ENCODE data around the gene LMNTD2.
A peak's percentile ranks its signal among the peaks of the same experiment; 100 is the strongest.

The LMNTD2 gene

GRCh38 chr11:569158-569885 is 8.8 kb upstream of the LMNTD2 start:
- Histone ChIP-seq H2BK120ac (ENCODE audit: low read depth, low read length) (peak overlapping the region; percentile 96), H3K4me2 (ENCODE audit: low read length, poor library complexity, severe bottlenecking) (peak overlapping the region; percentile 82), H3K4me1 (ENCODE audit: control insufficient read depth, insufficient read depth, low read depth, low read length) (peaks cover 37% of the 10 kb centered on the region), H3K79me1 (replicated peaks; ENCODE audit: low read length, poor library complexity, severe bottlenecking) (peaks cover 13% of the 10 kb centered on the region), H3K27me3 (ENCODE audit: control insufficient read depth in 1 of 2, insufficient read depth in 1 of 2, low read length in 2 of 2) (peaks cover 0 to 7% of the 10 kb centered on the region in 2 experiments), H2BK15ac (ENCODE audit: low read depth, poor library complexity, severe bottlenecking) (peak overlapping the region; percentile 65), H3K4me3 (ENCODE audit: insufficient read depth in 1 of 2, low read depth in 1 of 2, low read length in 2 of 2) (peak overlapping the region; percentile 80 to 87), H2AK5ac (ENCODE audit: low read length, severe bottlenecking) (peak overlapping the region; percentile 69), H3K9ac (ENCODE audit: low read length) (peak overlapping the region; percentile 83), H2AFZ (ENCODE audit: low read depth, low read length) (peak overlapping the region; percentile 19), H3K36me3 (ENCODE audit: control insufficient read depth in 1 of 2, insufficient read depth in 2 of 2, low read depth in 1 of 2, low read length in 2 of 2) (peaks cover 0 to 17% of the 10 kb centered on the region in 2 experiments), H3K9me3 (ENCODE audit: control insufficient read depth, low read length) (no peaks in the 10 kb centered on the region), H3K23ac (ENCODE audit: low read length in 2 of 2) (peak overlapping the region in 1 of 2 experiments; percentile 7), H3K27ac (ENCODE audit: low read length, poor library complexity, severe bottlenecking) (no peak overlapping the region), H3K14ac (ENCODE audit: low read length in 2 of 2) (peak overlapping the region in 1 of 2 experiments; percentile 43), H4K8ac (ENCODE audit: low read length) (peak overlapping the region; percentile 79), H4K91ac (ENCODE audit: low read length) (peak overlapping the region; percentile 85), H3K18ac (ENCODE audit: low read depth in 1 of 2, low read length in 2 of 2) (peak overlapping the region; percentile 85 to 91), H2BK5ac (ENCODE audit: low read depth, low read length, poor library complexity, severe bottlenecking) (peak overlapping the region; percentile 33), H3K4ac (ENCODE audit: low read depth in 1 of 2, low read length in 2 of 2) (peak overlapping the region; percentile 81 to 85), H2BK12ac (ENCODE audit: low read length in 2 of 2) (peak overlapping the region; percentile 23 to 81)
- WGBS, result 64% methylated on average over 36 of the region's 36 CpGs
- DNase-seq, result no peak

- Histone ChIP-seq H2BK12ac (ENCODE audit: low read length in 2 of 2) (peak overlapping the region; percentile 23 to 38), H2BK120ac (ENCODE audit: low read depth, low read length) (peak overlapping the region; percentile 96), H3K36me3 (ENCODE audit: control insufficient read depth in 1 of 2, insufficient read depth in 2 of 2, low read depth in 1 of 2, low read length in 2 of 2) (peaks cover 0 to 25% of the 10 kb centered on the region in 2 experiments), H3K27me3 (ENCODE audit: control insufficient read depth in 1 of 2, insufficient read depth in 1 of 2, low read length in 2 of 2) (peaks cover 0 to 12% of the 10 kb centered on the region in 2 experiments), H3K23ac (ENCODE audit: low read length in 2 of 2) (peak overlapping the region; percentile 7 to 29), H4K8ac (ENCODE audit: low read length) (peak overlapping the region; percentile 79), H2BK15ac (ENCODE audit: low read depth, poor library complexity, severe bottlenecking) (peak overlapping the region; percentile 100), H2BK5ac (ENCODE audit: low read depth, low read length, poor library complexity, severe bottlenecking) (peak overlapping the region; percentile 33), H3K14ac (ENCODE audit: low read length in 2 of 2) (peak overlapping the region in 1 of 2 experiments; percentile 43), H3K18ac (ENCODE audit: low read depth in 1 of 2, low read length in 2 of 2) (peak overlapping the region; percentile 91 to 96), H3K9ac (ENCODE audit: low read length) (peak overlapping the region; percentile 83), H3K79me1 (replicated peaks; ENCODE audit: low read length, poor library complexity, severe bottlenecking) (peaks cover 16% of the 10 kb centered on the region), H3K4me1 (ENCODE audit: control insufficient read depth, insufficient read depth, low read depth, low read length) (peaks cover 45% of the 10 kb centered on the region), H3K27ac (ENCODE audit: low read length, poor library complexity, severe bottlenecking) (no peak overlapping the region), H3K4me3 (ENCODE audit: insufficient read depth in 1 of 2, low read depth in 1 of 2, low read length in 2 of 2) (peak overlapping the region; percentile 80 to 87), H2AK5ac (ENCODE audit: low read length, severe bottlenecking) (peak overlapping the region; percentile 69), H3K4ac (ENCODE audit: low read depth in 1 of 2, low read length in 2 of 2) (peak overlapping the region; percentile 81 to 85), H3K4me2 (ENCODE audit: low read length, poor library complexity, severe bottlenecking) (peak overlapping the region; percentile 96), H3K9me3 (ENCODE audit: control insufficient read depth, low read length) (no peaks in the 10 kb centered on the region), H4K91ac (ENCODE audit: low read length) (peak overlapping the region; percentile 85), H2AFZ (ENCODE audit: low read depth, low read length) (peak overlapping the region; percentile 83)
- WGBS, result 1% methylated on average over 71 of the region's 123 CpGs
- DNase-seq, result peak; percentile 87
Measured at GRCh38 chr11:568306-569157, 8.0 kb upstream of the LMNTD2 start.

GRCh38 chr11:567629-568292 is 7.2 kb upstream of the LMNTD2 start:
- no peak for DNase-seq
- 43% methylated on average over 20 of the region's 41 CpGs for WGBS
- H4K8ac ChIP-seq (ENCODE audit: low read length), result peak overlapping the region; percentile 27

More at GRCh38 chr11:567629-568292, 7.2 kb upstream of the LMNTD2 start:
- Histone ChIP-seq H3K27me3 (ENCODE audit: control insufficient read depth in 1 of 2, insufficient read depth in 1 of 2, low read length in 2 of 2) (peaks cover 0 to 17% of the 10 kb centered on the region in 2 experiments), H3K9me3 (ENCODE audit: control insufficient read depth, low read length) (no peaks in the 10 kb centered on the region), H2BK5ac (ENCODE audit: low read depth, low read length, poor library complexity, severe bottlenecking) (no peak overlapping the region), H2BK120ac (ENCODE audit: low read depth, low read length) (peak overlapping the region; percentile 68), H2AK5ac (ENCODE audit: low read length, severe bottlenecking) (no peak overlapping the region), H3K14ac (ENCODE audit: low read length in 2 of 2) (peak overlapping the region in 1 of 2 experiments; percentile 80), H3K4me3 (ENCODE audit: insufficient read depth in 1 of 2, low read depth in 1 of 2, low read length in 2 of 2) (peak overlapping the region; percentile 80 to 87), H3K4ac (ENCODE audit: low read depth in 1 of 2, low read length in 2 of 2) (peak overlapping the region in 1 of 2 experiments; percentile 9), H3K27ac (ENCODE audit: low read length, poor library complexity, severe bottlenecking) (no peak overlapping the region), H2BK12ac (ENCODE audit: low read length in 2 of 2) (peak overlapping the region in 1 of 2 experiments; percentile 79), H3K79me1 (replicated peaks; ENCODE audit: low read length, poor library complexity, severe bottlenecking) (peaks cover 21% of the 10 kb centered on the region), H2AFZ (ENCODE audit: low read depth, low read length) (peak overlapping the region; percentile 83), H3K23ac (ENCODE audit: low read length in 2 of 2) (peak overlapping the region in 1 of 2 experiments; percentile 6), H4K91ac (ENCODE audit: low read length) (peak overlapping the region; percentile 65), H3K9ac (ENCODE audit: low read length) (no peak overlapping the region), H3K18ac (ENCODE audit: low read depth in 1 of 2, low read length in 2 of 2) (peak overlapping the region; percentile 14 to 96), H2BK15ac (ENCODE audit: low read depth, poor library complexity, severe bottlenecking) (peak overlapping the region; percentile 100), H3K36me3 (ENCODE audit: control insufficient read depth in 1 of 2, insufficient read depth in 2 of 2, low read depth in 1 of 2, low read length in 2 of 2) (peaks cover 0 to 32% of the 10 kb centered on the region in 2 experiments), H3K4me2 (ENCODE audit: low read length, poor library complexity, severe bottlenecking) (peak overlapping the region; percentile 96), H3K4me1 (ENCODE audit: control insufficient read depth, insufficient read depth, low read depth, low read length) (peaks cover 50% of the 10 kb centered on the region)
